NCI-H1694 (cell line): ENCODE data around the gene RFX7.
"Not testable (repeated sequence)": the region's sequence is repeated elsewhere in the genome, so short reads cannot be mapped to it uniquely, and the experiment has no call there.

Experiments
- DNase-seq: peaks from one replicate; lab custom pipeline; 2025; lab: John Stamatoyannopoulos, UW

Gene RFX7

GRCh38 chr15:56205061-56205876 lies 38.4 kb downstream of the RFX7 start:
- DNase-seq: no peak

GRCh38 chr15:56203312-56203922 lies 40.3 kb downstream of the RFX7 start:
- not testable (repeated sequence) for DNase-seq

GRCh38 chr15:56202701-56203100 lies 41.0 kb downstream of the RFX7 start:
- DNase-seq: no peak

DNA sequence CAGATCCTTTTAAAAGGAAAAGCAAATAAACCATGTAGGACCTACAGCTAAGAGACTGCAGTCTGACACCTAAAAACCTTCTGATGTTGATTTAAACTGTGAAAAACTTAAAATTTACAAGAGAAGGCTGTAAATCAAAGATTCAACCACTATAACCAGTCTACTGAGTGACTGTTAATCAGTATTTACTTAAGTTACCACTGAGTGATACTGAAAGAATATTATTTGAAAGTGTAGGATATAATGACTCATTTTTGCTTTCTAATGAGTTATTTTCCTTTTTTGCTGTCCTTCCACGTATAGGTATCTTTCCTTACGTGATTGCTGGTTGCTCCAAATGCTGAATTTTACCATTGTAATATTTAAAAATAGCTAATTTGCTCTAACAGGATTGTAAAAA lies 44.6 kb downstream of the RFX7 start:
- DNase-seq: no peak

DNA sequence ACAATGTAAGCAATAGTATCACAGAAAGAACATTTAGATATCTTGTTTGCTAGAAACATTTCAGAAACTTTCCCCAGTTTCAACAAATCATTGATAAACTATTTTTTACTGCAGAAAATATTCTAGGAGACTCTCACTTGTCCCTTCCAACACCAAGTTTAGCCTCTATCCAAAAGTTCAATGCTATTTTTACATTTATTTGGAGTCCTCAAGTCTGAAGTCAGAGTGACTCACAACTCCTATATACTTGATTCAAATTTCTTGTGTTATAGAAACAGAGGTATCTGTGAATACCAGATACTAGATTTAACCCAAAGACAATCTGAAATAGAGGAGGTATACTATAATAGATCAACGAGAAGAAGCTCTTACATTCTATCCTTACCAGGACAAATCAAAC lies 49.6 kb downstream of the RFX7 start:
- DNase-seq: no peak

DNA sequence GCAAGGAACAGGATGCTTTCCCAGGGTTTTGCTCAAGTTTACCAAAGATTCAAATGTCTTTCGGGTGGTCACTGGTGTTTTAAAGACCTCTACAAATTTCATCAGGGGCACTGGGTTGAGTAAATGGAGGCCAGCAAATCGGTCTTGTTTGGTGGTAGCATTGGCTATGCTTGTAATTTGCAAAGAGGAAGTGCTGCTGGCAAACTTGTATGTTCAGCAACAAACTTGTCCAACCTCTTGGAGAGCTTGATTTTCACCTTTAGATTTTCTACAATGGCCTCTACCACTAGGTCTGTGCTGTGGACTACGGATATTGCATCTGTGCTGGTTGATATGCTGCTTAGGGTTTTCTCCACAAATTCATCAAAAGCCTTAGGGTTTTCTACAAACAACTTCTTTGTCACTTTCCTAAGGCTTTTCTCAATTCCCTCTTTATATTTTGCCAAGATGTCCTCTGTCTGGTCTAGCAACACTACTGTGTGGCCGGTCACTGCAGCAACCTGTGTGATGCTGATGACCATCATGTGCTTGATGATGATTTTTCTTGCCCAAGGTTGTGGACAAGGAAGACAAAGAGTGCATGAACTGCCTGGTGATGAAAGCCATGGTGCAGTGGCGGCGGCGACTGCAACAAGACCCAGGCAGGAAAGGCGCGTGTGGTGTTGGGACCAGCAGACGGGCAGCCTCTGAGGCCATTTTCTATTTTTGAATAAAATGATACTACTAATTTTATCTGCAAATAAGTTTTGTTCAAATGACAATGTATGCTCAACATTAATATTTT lies 50.8 kb downstream of the RFX7 start:
- no peak for DNase-seq

GRCh38 chr15:56187665-56188064 lies 56.0 kb downstream of the RFX7 start:
- DNase-seq: no peak

GRCh38 chr15:56185980-56186379 lies 57.7 kb downstream of the RFX7 start:
- no peak for DNase-seq

GRCh38 chr15:56184516-56184915 lies 59.2 kb downstream of the RFX7 start:
- DNase-seq: no peak

- DNase-seq: no peak
These were observed 62.8 kb downstream of the RFX7 start for GRCh38 chr15:56180851-56181250.

- no peak for DNase-seq
These were observed 66.7 kb downstream of the RFX7 start for GRCh38 chr15:56176996-56177395.

DNA sequence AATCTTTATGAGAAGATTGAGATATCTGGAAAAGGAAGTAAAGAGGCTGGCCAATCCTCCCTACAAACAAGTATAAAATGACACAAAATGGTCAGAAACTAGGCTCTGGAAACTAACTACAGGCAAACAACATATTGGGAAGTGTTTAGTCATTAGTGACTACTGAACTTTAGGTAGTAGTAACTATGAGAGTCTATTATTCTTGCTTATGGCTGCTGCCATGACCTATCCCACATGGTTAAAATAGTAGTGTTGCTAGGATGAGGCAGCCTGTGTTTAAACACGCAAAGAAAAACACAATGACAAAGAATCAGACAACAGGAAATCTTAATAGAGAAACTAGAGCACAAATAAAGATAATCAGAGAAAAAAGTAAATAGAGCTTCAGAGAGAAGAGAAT lies 67.9 kb downstream of the RFX7 start:
- no peak for DNase-seq

- no peak for DNase-seq
These were observed 69.0 kb downstream of the RFX7 start for GRCh38 chr15:56174649-56175048.

DNA sequence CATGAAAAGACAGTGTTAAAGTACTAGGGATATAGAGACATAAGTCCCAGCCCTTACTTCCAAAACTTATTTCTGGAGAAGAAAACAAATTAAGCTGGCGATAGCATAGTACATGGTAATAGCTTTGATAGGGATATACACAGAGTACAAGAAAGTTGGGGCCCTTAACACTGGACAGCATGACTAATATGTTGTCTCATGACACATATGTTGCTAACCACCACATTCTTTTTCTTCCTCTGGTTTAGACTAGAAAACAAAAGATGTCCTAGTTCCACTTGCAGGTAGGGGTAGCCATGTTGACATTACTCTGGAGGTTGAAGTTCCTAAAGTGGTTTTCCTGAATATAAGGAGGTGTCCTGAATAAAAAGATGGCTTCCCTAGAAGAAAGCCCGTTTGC lies 75.3 kb downstream of the RFX7 start:
- DNase-seq: no peak

DNA sequence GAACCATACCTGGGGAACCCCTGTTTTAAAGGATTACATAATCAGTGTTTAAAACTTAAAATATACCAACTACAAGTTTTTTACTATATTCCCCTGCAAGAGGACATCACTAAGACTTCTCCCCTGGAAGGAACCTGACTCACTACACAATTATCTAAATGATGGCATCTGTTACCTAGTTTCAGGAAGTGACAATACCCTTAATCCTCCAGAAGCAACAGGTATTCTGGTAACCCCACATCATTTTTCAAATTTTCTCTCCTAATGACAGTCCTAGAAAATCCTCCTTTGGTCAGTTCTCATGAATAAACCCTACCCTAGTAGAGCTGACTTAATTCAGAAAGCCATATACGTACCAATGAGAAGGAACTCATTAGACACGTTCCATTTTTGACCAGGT lies 78.4 kb downstream of the RFX7 start:
- DNase-seq: no peak

DNA sequence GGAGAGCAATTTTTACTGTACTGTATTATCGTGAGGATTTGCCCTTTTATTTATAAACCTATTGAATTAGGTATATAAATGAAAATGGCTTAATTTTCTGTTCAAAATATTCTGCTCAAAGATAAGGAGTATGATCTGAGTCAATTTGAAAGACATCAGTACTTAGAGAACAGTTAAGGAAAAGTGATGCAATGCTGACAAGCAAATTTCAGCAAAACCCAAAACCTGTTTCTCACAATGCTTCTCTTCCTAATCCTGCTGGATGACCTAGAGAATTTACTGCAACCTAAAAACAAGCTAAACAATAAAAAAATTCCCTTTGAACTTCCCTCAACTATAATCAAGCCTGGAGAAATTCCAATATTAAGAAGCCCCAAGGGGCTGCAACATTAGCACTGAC lies 82.7 kb downstream of the RFX7 start:
- no peak for DNase-seq

DNA sequence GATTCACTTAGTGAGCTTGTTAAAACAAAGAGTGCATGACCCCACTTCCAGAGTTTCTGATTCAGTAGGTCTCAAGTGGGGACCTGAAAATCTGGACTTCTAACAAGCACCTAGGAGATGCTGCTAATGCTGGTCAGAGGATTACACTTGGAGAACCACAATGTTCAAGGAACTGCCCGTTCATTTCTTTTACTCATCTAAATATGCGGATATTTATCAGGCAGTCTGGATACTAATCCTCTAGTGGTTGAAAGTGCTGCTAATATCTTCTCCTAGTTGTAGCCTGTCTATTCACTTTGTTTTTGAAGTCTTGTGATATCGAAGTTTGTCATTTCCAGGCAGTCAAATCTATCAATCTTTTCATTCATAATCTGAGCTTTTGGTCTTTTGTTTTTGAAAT lies 86.8 kb downstream of the RFX7 start:
- DNase-seq: no peak

DNA sequence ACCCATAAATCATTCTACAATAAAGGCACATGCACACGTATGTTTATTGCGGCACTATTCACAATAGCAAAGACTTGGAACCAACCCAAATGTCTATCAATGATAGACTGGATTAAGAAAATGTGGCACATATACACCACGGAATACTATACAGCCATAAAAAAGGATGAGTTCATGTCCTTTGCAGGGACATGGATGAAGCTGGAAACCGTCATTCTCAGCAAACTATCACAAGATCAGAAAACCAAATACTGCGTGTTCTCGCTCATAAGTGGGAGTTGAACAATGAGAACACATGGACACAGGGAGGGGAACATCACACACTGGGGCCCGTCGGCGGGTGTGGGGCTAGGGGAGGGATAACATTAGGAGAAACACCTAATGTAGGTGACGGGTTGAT lies 88.4 kb downstream of the RFX7 start:
- DNase-seq: not testable (repeated sequence)

DNA sequence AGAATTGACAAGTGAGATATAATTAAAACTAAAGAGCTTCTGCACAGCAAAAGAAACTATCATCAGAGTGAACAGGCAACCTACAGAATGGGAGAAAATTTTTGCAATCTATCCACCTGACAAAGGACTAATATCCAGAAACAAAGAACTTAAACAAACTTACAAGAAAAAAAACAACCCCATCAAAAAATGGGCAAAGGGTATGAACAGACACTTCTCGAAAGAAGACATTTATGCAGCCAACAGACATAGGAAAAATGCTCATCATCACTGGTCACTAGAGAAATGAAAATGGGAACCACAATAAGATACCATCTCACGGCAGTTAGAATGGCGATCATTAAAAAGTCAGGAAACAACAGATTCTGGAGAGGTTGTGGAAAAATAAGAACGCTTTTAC lies 88.9 kb downstream of the RFX7 start:
- not testable (repeated sequence) for DNase-seq

- no peak for DNase-seq
These were observed 93.5 kb downstream of the RFX7 start for GRCh38 chr15:56150204-56150603.

DNA sequence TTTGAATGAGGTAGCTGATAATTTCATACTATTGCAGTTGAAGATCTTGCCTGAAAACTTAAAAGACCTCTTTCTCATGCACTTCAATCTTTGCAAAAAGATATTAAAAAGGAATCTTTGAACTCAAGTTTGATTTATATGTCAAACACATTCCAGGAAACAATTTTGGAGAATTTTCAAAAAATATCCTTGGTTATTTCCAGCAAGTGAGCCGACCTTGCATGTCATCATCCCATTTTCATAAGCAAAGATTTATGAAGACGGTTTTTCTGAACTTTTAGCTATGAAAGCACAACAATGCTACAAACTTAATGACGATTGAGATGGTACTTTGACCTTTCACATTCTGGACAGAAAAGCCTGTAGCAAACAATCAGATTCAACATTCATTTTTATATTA lies 95.6 kb downstream of the RFX7 start:
- no peak for DNase-seq

GRCh38 chr15:56146756-56147155 lies 96.9 kb downstream of the RFX7 start:
- no peak for DNase-seq

GRCh38 chr15:56128081-56128480 lies 115.6 kb downstream of the RFX7 start:
- DNase-seq: no peak
